Spleen (tissue), 7 donors: Measurements from ENCODE around the gene HSPB6.

Experiments used
- POLR2A ChIP-seq, 3 donors: fragments of 450-650 bp; IDR thresholded peaks; one replicate each; pipeline ENCODE4 v1.5.1; 2017; ENCODE audit warnings: antibody characterized with exemption in 3 of 3, mild to moderate bottlenecking in 1 of 3
- POLR2AphosphoS5 ChIP-seq, 3 donors: sonication (generic); formaldehyde crosslinking; IDR thresholded peaks; one replicate each; pipeline ENCODE4 v1.5.1; 2017; ENCODE audit warnings: antibody characterized with exemption in 3 of 3
- TF ChIP-seq, protein P1 (sequence below), 11 experiments: fragments of 200-600 bp in 7 of 11; fragments of 450-650 bp in 4 of 11; sonication (generic) in 4 of 11; IDR thresholded peaks in 8 of 11; conservative IDR thresholded peaks in 3 of 11; 1 replicate in 7 of 11; 2 replicates in 4 of 11; pipeline versions ENCODE4 v1.4.0 to v1.8.0; 2016 to 2021; ENCODE audit warnings: antibody characterized with exemption in 11 of 11, inconsistent platforms in 4 of 11, mild to moderate bottlenecking in 1 of 11
- donor health status: DM: no; HTN: no; CAD: no; lungs with moderate emphysema.
- donor health status: DM: no; HTN: no; CAD: no.
- donor health status: DM: no; HTN: no; CAD: no.

GRCh38 chr19:35713506-35713850, 43.4 kb downstream of the HSPB6 start:
- TF ChIP-seq POLR2A (IDR thresholded peaks at IDR 0.05) (no peak), POLR2AphosphoS5 (IDR thresholded peaks at IDR 0.05) (peak in 1 of 3 donors; percentile 0)
- TF ChIP-seq, protein P1, sequence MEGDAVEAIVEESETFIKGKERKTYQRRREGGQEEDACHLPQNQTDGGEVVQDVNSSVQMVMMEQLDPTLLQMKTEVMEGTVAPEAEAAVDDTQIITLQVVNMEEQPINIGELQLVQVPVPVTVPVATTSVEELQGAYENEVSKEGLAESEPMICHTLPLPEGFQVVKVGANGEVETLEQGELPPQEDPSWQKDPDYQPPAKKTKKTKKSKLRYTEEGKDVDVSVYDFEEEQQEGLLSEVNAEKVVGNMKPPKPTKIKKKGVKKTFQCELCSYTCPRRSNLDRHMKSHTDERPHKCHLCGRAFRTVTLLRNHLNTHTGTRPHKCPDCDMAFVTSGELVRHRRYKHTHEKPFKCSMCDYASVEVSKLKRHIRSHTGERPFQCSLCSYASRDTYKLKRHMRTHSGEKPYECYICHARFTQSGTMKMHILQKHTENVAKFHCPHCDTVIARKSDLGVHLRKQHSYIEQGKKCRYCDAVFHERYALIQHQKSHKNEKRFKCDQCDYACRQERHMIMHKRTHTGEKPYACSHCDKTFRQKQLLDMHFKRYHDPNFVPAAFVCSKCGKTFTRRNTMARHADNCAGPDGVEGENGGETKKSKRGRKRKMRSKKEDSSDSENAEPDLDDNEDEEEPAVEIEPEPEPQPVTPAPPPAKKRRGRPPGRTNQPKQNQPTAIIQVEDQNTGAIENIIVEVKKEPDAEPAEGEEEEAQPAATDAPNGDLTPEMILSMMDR (IDR thresholded peaks at IDR 0.05 in 8 of 11, conservative IDR thresholded peaks at IDR 0.05 in 3 of 11), result no peak
